IPS-20b (cell line): ENCODE measurements around the gene DAPK2.

Source experiments
- H3K27ac ChIP-seq: one replicate; pipeline ENCODE4 v1.5.1; 2013; ENCODE audit warnings: low read length
- H3K27me3 ChIP-seq: 2 replicates; pipeline ENCODE4 v1.6.1; 2013; ENCODE audit warnings: mild to moderate bottlenecking, low read length, inconsistent platforms; ENCODE audit not compliant: insufficient read depth
- H3K36me3 ChIP-seq: 2 replicates; pipeline ENCODE4 v1.6.1; 2013; ENCODE audit warnings: low read depth, mild to moderate bottlenecking, inconsistent platforms, low read length, moderate library complexity; ENCODE audit not compliant: insufficient read depth
- H3K4me1 ChIP-seq: 2 replicates; pipeline ENCODE4 v1.6.1; 2013; ENCODE audit warnings: mild to moderate bottlenecking, control low read depth, inconsistent platforms, low read length, moderate library complexity; ENCODE audit not compliant: insufficient read depth
- H3K4me3 ChIP-seq: 2 replicates; pipeline ENCODE4 v1.5.1; 2013; ENCODE audit warnings: mild to moderate bottlenecking, low read length, inconsistent platforms
- H3K9ac ChIP-seq: 2 replicates; pipeline ENCODE4 v1.6.1; 2013; ENCODE audit warnings: low read depth, mild to moderate bottlenecking, inconsistent platforms, low read length, moderate library complexity
- H3K9me3 ChIP-seq: 2 replicates; pipeline ENCODE4 v1.6.1; 2013; ENCODE audit warnings: mild to moderate bottlenecking, low read depth, low read length, inconsistent platforms; ENCODE audit not compliant: insufficient read depth

The DAPK2 gene

GRCh38 chr15:63913336-63913735, 132.9 kb downstream of the DAPK2 start:
- Histone ChIP-seq H3K9me3 (no peaks in the 10 kb centered on the region), H3K27ac (no peak overlapping the region), H3K36me3 (no peaks in the 10 kb centered on the region), H3K9ac (no peak overlapping the region), H3K27me3 (no peaks in the 10 kb centered on the region), H3K4me1 (peaks cover 14% of the 10 kb centered on the region), H3K4me3 (no peak overlapping the region)

DNA sequence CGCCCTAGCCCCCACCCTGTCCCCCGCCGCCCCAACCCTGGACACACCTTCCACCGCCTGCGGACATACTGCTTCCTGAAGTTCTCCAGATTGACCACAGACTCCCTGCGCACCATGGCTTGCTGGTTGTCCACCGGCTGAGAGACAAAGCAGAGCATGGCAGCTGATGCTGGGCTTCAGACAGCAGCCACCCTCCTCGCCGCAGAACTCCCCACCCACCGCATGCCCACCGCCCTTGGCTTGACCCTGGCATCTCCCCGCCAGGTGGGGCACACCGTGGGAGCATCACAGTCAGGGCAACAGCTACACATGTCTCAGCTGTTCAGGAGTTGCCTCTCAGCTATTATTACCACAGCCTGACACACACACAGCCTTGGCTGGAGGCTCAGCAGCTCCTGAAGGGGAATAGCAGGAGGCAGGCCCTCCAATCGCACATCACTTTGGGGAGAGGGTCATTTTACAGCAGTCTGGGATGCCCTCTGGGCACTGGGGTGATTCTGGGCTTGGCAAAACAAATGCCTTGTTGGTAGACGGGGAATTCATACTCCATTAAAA, 134.1 kb downstream of the DAPK2 start:
- H3K27me3 ChIP-seq, result no peaks in the 10 kb centered on the region
- H3K4me1 ChIP-seq, result peaks cover 10% of the 10 kb centered on the region
- no peaks in the 10 kb centered on the region for H3K36me3 ChIP-seq
- no peak overlapping the region for H3K4me3 ChIP-seq
- H3K9ac ChIP-seq, result no peak overlapping the region
- no peak overlapping the region for H3K27ac ChIP-seq
- H3K9me3 ChIP-seq, result no peaks in the 10 kb centered on the region

DNA sequence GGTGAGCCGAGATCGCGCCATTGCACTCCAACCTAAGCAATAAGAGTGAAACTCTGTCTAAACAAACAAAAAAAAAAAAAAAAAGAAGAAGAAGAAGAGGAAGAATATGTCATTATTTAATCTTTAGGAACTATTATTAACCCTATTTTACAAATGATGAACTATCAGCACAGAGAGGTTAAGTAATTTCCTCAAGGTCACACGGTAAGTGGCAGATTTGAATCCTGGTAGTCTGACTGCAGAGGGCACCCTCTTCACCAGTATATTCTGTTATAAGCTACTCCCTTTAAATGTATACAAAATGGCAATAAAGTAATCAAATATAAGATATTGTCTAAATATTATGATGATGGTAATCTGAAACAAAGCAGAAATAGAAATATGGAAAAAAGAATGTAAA, 135.1 kb downstream of the DAPK2 start:
- no peaks in the 10 kb centered on the region for H3K9me3 ChIP-seq
- no peak overlapping the region for H3K9ac ChIP-seq
- H3K27me3 ChIP-seq, result no peaks in the 10 kb centered on the region
- no peak overlapping the region for H3K4me3 ChIP-seq
- H3K27ac ChIP-seq, result no peak overlapping the region
- H3K4me1 ChIP-seq, result peaks cover 7% of the 10 kb centered on the region
- H3K36me3 ChIP-seq, result no peaks in the 10 kb centered on the region

- Histone ChIP-seq H3K4me3 (no peak overlapping the region), H3K27me3 (no peaks in the 10 kb centered on the region), H3K36me3 (no peaks in the 10 kb centered on the region), H3K9me3 (no peaks in the 10 kb centered on the region), H3K4me1 (peaks cover under 1% of the 10 kb centered on the region; the same call in 1 of the 2 replicates), H3K27ac (no peak overlapping the region), H3K9ac (no peak overlapping the region)
These were observed 136.4 kb downstream of the DAPK2 start for GRCh38 chr15:63909819-63910437.

DNA sequence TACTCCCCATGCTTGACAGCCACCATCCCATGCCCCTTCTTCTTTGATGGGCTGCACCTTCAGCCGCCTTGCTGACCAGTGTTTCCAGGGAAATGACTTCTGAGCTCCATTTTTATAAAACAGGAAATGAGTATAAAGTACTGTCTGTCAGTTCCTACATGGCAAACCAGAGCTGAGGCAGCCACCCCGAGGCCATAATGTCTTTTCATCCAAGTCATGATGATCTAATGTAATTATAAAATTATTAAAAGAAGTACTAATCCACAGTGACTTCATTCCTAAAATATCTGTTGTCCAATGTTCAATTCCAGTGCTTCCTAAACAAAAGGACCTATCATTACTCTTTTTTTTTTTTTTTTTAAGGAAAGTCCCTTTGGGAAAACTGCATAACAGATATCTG, 137.3 kb downstream of the DAPK2 start:
- H3K36me3 ChIP-seq, result no peaks in the 10 kb centered on the region
- H3K9me3 ChIP-seq, result no peaks in the 10 kb centered on the region
- peaks cover 6% of the 10 kb centered on the region; the same call in 1 of the 2 replicates for H3K4me1 ChIP-seq
- no peak overlapping the region for H3K9ac ChIP-seq
- no peak overlapping the region for H3K27ac ChIP-seq
- H3K27me3 ChIP-seq, result no peaks in the 10 kb centered on the region
- H3K4me3 ChIP-seq, result no peak overlapping the region

- no peaks in the 10 kb centered on the region for H3K27me3 ChIP-seq
- no peaks in the 10 kb centered on the region for H3K36me3 ChIP-seq
- H3K27ac ChIP-seq, result no peak overlapping the region
- H3K9me3 ChIP-seq, result no peaks in the 10 kb centered on the region
- H3K4me3 ChIP-seq, result no peak overlapping the region
- H3K9ac ChIP-seq, result no peak overlapping the region
- peaks cover 6% of the 10 kb centered on the region; the same call in 1 of the 2 replicates for H3K4me1 ChIP-seq
These were observed 138.0 kb downstream of the DAPK2 start for GRCh38 chr15:63908281-63908680.

DNA sequence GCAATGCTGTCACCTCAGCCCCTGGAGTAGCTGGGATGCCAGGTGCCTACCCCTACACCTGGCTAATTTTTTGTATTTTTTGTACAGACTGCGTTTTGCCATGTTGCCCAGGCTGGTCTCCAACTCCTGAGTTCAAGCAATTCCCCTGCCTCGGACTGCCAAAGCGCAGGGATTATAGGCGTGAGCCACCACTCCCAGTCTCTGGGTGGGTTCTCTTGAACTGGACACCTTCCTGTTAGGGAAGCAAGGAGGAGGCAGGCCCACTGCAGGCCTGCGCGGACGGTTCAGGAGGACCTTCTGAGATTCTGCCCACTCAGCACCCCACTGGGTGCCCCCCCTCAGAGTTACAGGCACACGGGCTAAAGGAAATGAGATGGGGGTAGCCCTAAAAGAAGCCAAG, 138.8 kb downstream of the DAPK2 start:
- no peaks in the 10 kb centered on the region for H3K36me3 ChIP-seq
- H3K9ac ChIP-seq, result no peak overlapping the region
- no peak overlapping the region for H3K27ac ChIP-seq
- H3K4me1 ChIP-seq, result peaks cover 6% of the 10 kb centered on the region; the same call in 1 of the 2 replicates
- H3K27me3 ChIP-seq, result no peaks in the 10 kb centered on the region
- H3K9me3 ChIP-seq, result no peaks in the 10 kb centered on the region
- H3K4me3 ChIP-seq, result no peak overlapping the region

DNA sequence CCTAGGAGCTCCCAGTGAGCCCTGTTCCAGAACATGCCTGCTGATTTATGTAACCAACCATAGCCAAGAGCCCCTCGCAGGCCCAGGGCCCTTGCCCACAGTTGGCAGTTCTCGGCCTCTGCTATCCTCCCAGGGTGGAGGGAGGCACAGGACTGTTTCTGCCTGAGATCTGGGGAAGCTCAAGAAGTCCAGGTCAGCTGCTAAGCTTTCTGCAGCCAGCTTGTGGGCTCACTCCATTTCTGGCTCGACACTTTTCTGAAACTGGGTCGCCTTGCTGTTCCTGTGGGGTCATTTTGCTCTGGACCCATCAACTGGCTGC, 140.1 kb downstream of the DAPK2 start:
- Histone ChIP-seq H3K9me3 (no peaks in the 10 kb centered on the region), H3K9ac (no peak overlapping the region), H3K27ac (no peak overlapping the region), H3K4me1 (peaks cover 6% of the 10 kb centered on the region; the same call in 1 of the 2 replicates), H3K4me3 (no peak overlapping the region), H3K36me3 (no peaks in the 10 kb centered on the region), H3K27me3 (no peaks in the 10 kb centered on the region)

GRCh38 chr15:63905558-63906265, 140.6 kb downstream of the DAPK2 start:
- Histone ChIP-seq H3K4me1 (peaks cover 6% of the 10 kb centered on the region; the same call in 1 of the 2 replicates), H3K4me3 (no peak overlapping the region), H3K9ac (no peak overlapping the region), H3K9me3 (no peaks in the 10 kb centered on the region), H3K36me3 (no peaks in the 10 kb centered on the region), H3K27ac (no peak overlapping the region), H3K27me3 (no peaks in the 10 kb centered on the region)

DNA sequence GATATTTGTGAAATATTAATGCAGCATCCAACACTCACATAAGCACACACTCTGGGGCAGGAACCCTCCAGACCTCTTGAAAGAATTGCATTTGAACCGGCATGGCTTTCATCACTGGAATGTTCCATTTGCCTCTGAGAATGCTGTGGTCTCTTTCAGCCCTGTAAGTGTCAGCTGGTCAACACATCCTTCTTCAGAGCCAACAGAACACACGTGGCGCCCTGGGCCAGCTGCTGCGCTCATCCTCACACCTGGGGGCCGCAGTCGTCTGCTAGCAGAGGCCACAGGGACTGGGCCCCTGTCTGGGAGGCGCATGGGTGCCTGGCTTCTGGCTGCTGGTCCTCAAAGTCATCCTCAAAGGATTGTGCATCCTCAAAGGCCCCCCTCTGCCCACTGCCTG, 141.2 kb downstream of the DAPK2 start:
- no peak overlapping the region for H3K4me3 ChIP-seq
- no peaks in the 10 kb centered on the region for H3K36me3 ChIP-seq
- H3K27me3 ChIP-seq, result no peaks in the 10 kb centered on the region
- H3K27ac ChIP-seq, result no peak overlapping the region
- H3K4me1 ChIP-seq, result peaks cover 6% of the 10 kb centered on the region; the same call in 1 of the 2 replicates
- H3K9me3 ChIP-seq, result no peaks in the 10 kb centered on the region
- no peak overlapping the region for H3K9ac ChIP-seq

DNA sequence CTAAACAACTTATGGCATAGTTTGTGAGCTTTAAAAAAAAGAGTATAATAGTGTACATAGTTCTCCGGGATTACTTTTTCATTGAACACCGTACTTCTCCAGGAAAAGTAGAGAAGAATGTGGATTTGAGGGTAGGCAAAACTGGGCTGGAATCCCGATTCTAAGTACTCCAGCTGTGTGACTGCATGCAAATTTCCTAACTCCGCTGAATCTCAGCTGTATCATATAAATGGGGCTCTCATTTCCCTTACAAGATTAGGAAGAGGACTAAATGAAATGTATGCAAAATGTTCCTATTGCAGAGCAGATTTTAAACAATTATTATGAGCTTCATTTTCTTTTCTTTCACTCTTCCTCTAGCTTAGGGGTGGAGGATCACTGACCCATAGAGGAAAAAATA, 142.2 kb downstream of the DAPK2 start:
- Histone ChIP-seq H3K27ac (no peak overlapping the region), H3K27me3 (no peaks in the 10 kb centered on the region), H3K9ac (no peak overlapping the region), H3K4me3 (no peak overlapping the region), H3K9me3 (no peaks in the 10 kb centered on the region), H3K36me3 (no peaks in the 10 kb centered on the region), H3K4me1 (peaks cover 6% of the 10 kb centered on the region; the same call in 1 of the 2 replicates)

GRCh38 chr15:63902671-63903035, 143.6 kb downstream of the DAPK2 start:
- no peaks in the 10 kb centered on the region for H3K9me3 ChIP-seq
- H3K9ac ChIP-seq, result no peak overlapping the region
- H3K27me3 ChIP-seq, result no peaks in the 10 kb centered on the region
- no peak overlapping the region for H3K27ac ChIP-seq
- H3K4me3 ChIP-seq, result no peak overlapping the region
- H3K36me3 ChIP-seq, result no peaks in the 10 kb centered on the region
- H3K4me1 ChIP-seq, result peaks cover 6% of the 10 kb centered on the region; the same call in 1 of the 2 replicates
